Activated CD8-positive, alpha-beta memory T cell treated with anti-CD3 and anti-CD28 coated beads, Interleukin-2, amount 10 ng/mL, durations not matched to agents 7 days and 5 days (primary cell): Measurements from ENCODE around the gene ARFGAP1. TPM values are rescaled to one million over a fixed set of nuclear protein-coding genes. Genes with fewer than 3 reads are reported as not detected.

Experiments used
- ATAC-seq: fragments of 150-1000 bp; cut with Tn5 transposase; one replicate; pipeline ENCODE4 v1.10.0; 2021; ENCODE audit warnings: moderate library complexity
- CTCF ChIA-PET: fragments of 350-600 bp; sonication (Branson Sonifier 250); formaldehyde crosslinking; loops from one replicate; lab custom pipeline; 2021; ENCODE audit warnings: antibody characterized with exemption; lab: Charles Lee
- DNase-seq: peaks from one replicate; pipeline ENCODE4 v3.0.0-alpha.2; 2020
- H3K27ac Mint-ChIP-seq: one replicate; pipeline ENCODE4 v1.8.0; 2021; ENCODE audit warnings: mild to moderate bottlenecking, mixed read lengths
- H3K27me3 Mint-ChIP-seq: one replicate; pipeline ENCODE4 v1.8.0; 2021; ENCODE audit warnings: mixed read lengths
- H3K36me3 Mint-ChIP-seq: one replicate; pipeline ENCODE4 v1.8.0; 2021; ENCODE audit warnings: mild to moderate bottlenecking, mixed read lengths
- H3K4me1 Mint-ChIP-seq: one replicate; pipeline ENCODE4 v1.8.0; 2021; ENCODE audit warnings: mixed read lengths
- H3K4me3 Mint-ChIP-seq: one replicate; pipeline ENCODE4 v1.8.0; 2021; ENCODE audit warnings: mild to moderate bottlenecking, moderate library complexity, mixed read lengths
- H3K9me3 Mint-ChIP-seq: one replicate; pipeline ENCODE4 v1.8.0; 2022; ENCODE audit warnings: low read depth, mixed read lengths
- total RNA-seq, 2 experiments: library from RNA; stranded (reverse); gene quantifications; one replicate each; pipeline ENCODE4 v1.2.3, GENCODE V29; 2021

Gene ARFGAP1
- total RNA-seq, 2 experiments from 2014 or later: 79.6 to 90.2 TPM

- Mint-ChIP-seq H3K9me3 (no peaks in the 10 kb centered on the region), H3K4me3 (no peak overlapping the region), H3K4me1 (no peaks in the 10 kb centered on the region), H3K27ac (no peak overlapping the region), H3K36me3 (no peaks in the 10 kb centered on the region), H3K27me3 (peaks cover 40% of the 10 kb centered on the region)
- CTCF ChIA-PET: no interaction called here
- DNase-seq (no peak), ATAC-seq (no peak)
Observed at GRCh38 chr20:63256954-63257353, 15.7 kb upstream of the ARFGAP1 start.

DNA sequence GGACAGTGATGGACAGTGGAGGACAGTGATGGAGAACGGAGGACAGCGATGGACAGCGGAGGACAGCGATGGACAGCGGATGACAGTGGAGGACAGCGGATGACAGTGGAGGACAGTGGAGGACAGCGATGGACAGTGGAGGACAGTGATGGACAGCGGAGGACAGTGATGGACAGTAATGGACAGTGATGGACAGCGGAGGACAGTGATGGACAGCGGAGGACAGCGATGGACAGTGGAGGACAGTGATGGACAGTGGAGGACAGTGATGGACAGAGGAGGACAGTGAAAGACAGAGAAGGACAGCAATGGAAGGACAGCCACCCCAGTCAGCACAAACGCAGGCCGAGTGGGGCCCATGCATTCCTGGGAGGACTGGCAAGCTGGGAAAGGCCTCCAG, 15.0 kb upstream of the ARFGAP1 start:
- Mint-ChIP-seq H3K4me3 (no peak overlapping the region), H3K9me3 (no peaks in the 10 kb centered on the region), H3K36me3 (no peaks in the 10 kb centered on the region), H3K4me1 (peaks cover 5% of the 10 kb centered on the region), H3K27ac (no peak overlapping the region), H3K27me3 (peaks cover 33% of the 10 kb centered on the region)
- no peak for ATAC-seq
- DNase-seq: no peak
- CTCF ChIA-PET: no interaction called here

DNA sequence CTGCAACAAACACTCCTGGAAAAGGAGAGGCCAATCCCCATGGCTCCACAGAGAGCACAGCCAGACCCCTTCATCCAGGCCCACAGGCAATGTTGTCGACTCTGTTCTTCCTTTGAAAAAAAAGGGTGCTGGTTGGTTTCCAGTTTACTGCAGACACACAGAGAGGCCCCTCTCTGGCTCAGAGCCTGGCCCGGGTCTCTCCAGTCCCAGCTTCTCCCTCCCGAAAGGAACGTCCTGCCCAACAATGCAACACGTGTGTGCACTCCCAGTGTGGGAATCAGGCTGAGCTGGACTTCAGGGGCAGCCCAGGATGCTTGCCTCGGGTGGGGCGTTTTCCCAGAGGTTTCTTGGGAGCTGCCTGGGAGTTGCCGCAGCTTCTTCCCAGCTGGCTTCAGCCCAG, 13.8 kb upstream of the ARFGAP1 start:
- CTCF ChIA-PET: interaction anchor here (0.9 kb wide), 1 partner anchor 31 kb away, joined by 3 read pairs; no protein-coding TSS in a partner anchor
- no peaks in the 10 kb centered on the region for H3K9me3 Mint-ChIP-seq
- H3K36me3 Mint-ChIP-seq: no peaks in the 10 kb centered on the region
- H3K4me1 Mint-ChIP-seq: peaks cover 5% of the 10 kb centered on the region
- no peak overlapping the region for H3K4me3 Mint-ChIP-seq
- DNase-seq (no peak), ATAC-seq (no peak)
- peaks cover 27% of the 10 kb centered on the region for H3K27me3 Mint-ChIP-seq
- no peak overlapping the region for H3K27ac Mint-ChIP-seq

- CTCF ChIA-PET: no interaction called here
Observed at GRCh38 chr20:63259734-63260460, 12.7 kb upstream of the ARFGAP1 start.

DNA sequence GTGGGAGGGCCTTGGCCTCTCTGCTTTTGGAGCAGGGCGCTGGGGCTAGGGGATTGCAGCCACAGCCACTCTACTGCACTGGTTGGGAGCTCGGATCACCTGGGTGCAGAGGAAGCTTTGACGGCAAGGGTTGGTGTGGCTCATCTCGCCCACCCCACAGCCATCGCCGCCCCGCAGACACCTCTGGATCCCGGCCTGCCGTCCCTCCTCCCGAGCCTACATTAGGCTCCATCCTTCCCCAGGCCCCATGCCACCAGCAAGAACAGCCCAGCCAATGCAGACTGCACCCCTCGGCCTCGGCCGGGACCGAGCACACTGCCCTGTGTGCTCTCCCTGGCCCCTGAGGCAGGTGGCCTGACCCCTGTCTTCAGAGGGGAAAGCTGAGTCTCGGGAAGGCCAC, 12.1 kb upstream of the ARFGAP1 start:
- peaks cover 5% of the 10 kb centered on the region for H3K4me1 Mint-ChIP-seq
- ATAC-seq (no peak), DNase-seq (no peak)
- CTCF ChIA-PET: no interaction called here
- no peak overlapping the region for H3K27ac Mint-ChIP-seq
- H3K27me3 Mint-ChIP-seq: peaks cover 25% of the 10 kb centered on the region
- H3K36me3 Mint-ChIP-seq: no peaks in the 10 kb centered on the region
- no peak overlapping the region for H3K4me3 Mint-ChIP-seq
- no peaks in the 10 kb centered on the region for H3K9me3 Mint-ChIP-seq

More at GRCh38 chr20:63259734-63260460, 12.7 kb upstream of the ARFGAP1 start:
- H3K4me3 Mint-ChIP-seq: no peak overlapping the region
- H3K36me3 Mint-ChIP-seq: no peaks in the 10 kb centered on the region
- H3K27me3 Mint-ChIP-seq: peaks cover 32% of the 10 kb centered on the region
- no peak for ATAC-seq
- no peak overlapping the region for H3K27ac Mint-ChIP-seq
- no peak for DNase-seq
- peaks cover 5% of the 10 kb centered on the region for H3K4me1 Mint-ChIP-seq
- no peaks in the 10 kb centered on the region for H3K9me3 Mint-ChIP-seq

- CTCF ChIA-PET: no interaction called here
- Mint-ChIP-seq H3K36me3 (no peaks in the 10 kb centered on the region), H3K4me1 (peaks cover 5% of the 10 kb centered on the region), H3K4me3 (no peak overlapping the region), H3K27me3 (peaks cover 26% of the 10 kb centered on the region), H3K27ac (no peak overlapping the region), H3K9me3 (no peaks in the 10 kb centered on the region)
- ATAC-seq (no peak), DNase-seq (no peak)
Observed at GRCh38 chr20:63261060-63261794, 11.4 kb upstream of the ARFGAP1 start.

DNA sequence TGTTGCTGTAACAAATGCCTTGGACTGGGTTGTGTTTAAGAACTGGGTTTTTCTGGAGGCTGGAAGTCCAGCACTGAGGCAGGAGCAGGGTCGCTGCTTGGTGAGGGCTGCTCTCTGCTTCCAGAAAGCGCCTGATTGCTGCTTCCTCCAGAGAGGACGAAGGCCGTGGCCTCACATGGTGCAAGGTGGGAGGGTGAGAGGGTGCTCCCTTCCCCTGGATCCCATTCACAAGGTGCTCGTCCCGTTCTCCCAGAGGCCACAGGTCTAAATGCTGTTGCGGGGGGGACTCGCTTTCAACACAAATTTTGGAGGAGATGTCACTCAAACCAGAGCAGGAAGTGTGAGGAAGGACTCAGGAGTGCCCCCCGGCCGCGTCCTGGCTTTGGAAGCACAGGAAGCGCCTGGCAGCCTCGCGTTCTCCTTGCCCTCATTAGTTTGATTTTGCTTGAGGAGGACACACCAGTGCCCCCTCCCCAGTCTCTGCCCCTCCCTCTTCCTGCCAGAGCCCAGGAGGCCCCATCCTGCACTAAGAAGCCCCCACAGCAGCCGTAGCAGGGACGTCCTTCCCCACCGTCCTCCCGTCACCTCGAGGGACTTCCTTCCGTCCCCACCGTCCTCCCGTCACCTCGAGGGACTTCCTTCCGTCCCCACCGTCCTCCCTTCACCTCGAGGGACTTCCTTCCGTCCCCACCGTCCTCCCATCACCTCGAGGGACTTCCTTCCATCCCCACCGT, 10.7 kb upstream of the ARFGAP1 start:
- DNase-seq (no peak), ATAC-seq (no peak)
- Mint-ChIP-seq H3K4me1 (peaks cover 5% of the 10 kb centered on the region), H3K9me3 (no peaks in the 10 kb centered on the region), H3K27me3 (peaks cover 21% of the 10 kb centered on the region), H3K36me3 (no peaks in the 10 kb centered on the region), H3K27ac (no peak overlapping the region), H3K4me3 (no peak overlapping the region)
- CTCF ChIA-PET: no interaction called here

- Mint-ChIP-seq H3K9me3 (no peaks in the 10 kb centered on the region), H3K27ac (no peak overlapping the region), H3K36me3 (no peaks in the 10 kb centered on the region), H3K4me3 (no peak overlapping the region), H3K27me3 (peaks cover 19% of the 10 kb centered on the region), H3K4me1 (peaks cover 5% of the 10 kb centered on the region)
- DNase-seq: no peak
- ATAC-seq: no peak
- CTCF ChIA-PET: no interaction called here
Observed at GRCh38 chr20:63262836-63263235, 9.8 kb upstream of the ARFGAP1 start.

DNA sequence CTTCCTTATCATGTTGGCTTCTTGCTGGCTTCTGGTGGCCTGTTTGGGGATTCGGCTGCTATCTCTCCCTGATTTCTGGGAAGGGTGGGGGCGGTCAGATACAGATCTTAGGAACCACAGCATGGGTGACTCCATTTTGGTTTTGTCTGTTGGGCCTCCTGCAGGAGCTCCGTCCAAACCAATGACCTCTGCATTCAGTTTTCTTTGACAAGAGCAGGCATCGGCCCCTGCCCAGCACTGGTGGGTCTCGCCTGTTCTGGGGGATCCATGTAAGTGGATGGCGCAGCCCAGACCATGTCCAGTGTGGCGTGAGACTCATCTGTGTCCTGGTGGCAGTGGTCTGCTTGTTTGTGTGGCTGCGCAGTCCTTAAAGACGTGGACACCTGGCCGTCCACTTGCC, 8.6 kb upstream of the ARFGAP1 start:
- DNase-seq (no peak), ATAC-seq (no peak)
- Mint-ChIP-seq H3K9me3 (no peaks in the 10 kb centered on the region), H3K36me3 (no peaks in the 10 kb centered on the region), H3K27me3 (peaks cover 19% of the 10 kb centered on the region), H3K4me1 (peaks cover 5% of the 10 kb centered on the region), H3K4me3 (no peak overlapping the region), H3K27ac (no peak overlapping the region)
- CTCF ChIA-PET: no interaction called here

GRCh38 chr20:63264519-63264918, 8.1 kb upstream of the ARFGAP1 start:
- no peaks in the 10 kb centered on the region for H3K9me3 Mint-ChIP-seq

DNA sequence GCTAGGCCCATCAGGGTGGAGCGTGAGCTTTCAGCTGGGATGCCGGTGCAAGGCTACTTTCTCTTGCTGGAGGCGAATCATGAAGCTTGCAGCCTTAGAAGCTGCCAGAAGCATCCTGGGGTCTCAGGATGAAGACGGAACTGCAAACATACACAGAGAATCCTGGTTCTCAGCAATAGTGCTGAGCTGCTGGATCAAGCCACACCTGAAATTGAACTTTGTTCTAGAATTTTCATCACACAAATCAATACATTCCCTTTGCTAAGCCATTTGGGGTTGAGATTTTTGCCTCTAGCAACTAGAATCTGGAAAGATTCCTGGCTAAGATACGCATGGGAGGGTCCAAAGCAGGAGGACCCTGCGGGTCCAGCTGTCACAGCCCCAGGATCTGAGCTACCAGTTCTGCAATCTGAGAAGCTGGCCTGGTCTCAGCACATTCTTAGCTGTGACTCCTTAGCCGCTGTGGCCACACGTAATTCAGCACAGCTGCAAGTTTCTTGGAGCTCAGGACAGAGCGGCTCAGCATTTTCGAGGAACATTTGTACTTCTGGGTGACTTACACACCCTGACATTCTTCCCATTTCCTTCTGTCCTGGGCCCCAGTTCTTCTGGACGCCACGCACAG, 6.6 kb upstream of the ARFGAP1 start:
- ATAC-seq (no peak), DNase-seq (no peak)
- H3K27ac Mint-ChIP-seq: no peak overlapping the region
- CTCF ChIA-PET: no interaction called here
- peaks cover 19% of the 10 kb centered on the region for H3K27me3 Mint-ChIP-seq
- no peaks in the 10 kb centered on the region for H3K9me3 Mint-ChIP-seq
- H3K36me3 Mint-ChIP-seq: no peaks in the 10 kb centered on the region
- H3K4me3 Mint-ChIP-seq: no peak overlapping the region
- H3K4me1 Mint-ChIP-seq: peaks cover 6% of the 10 kb centered on the region

More at GRCh38 chr20:63264519-63264918, 8.1 kb upstream of the ARFGAP1 start:
- Mint-ChIP-seq H3K27ac (no peak overlapping the region), H3K36me3 (no peaks in the 10 kb centered on the region), H3K4me1 (peaks cover 5% of the 10 kb centered on the region), H3K4me3 (no peak overlapping the region), H3K27me3 (peaks cover 19% of the 10 kb centered on the region)
- no peak for ATAC-seq
- no peak for DNase-seq
- CTCF ChIA-PET: no interaction called here

DNA sequence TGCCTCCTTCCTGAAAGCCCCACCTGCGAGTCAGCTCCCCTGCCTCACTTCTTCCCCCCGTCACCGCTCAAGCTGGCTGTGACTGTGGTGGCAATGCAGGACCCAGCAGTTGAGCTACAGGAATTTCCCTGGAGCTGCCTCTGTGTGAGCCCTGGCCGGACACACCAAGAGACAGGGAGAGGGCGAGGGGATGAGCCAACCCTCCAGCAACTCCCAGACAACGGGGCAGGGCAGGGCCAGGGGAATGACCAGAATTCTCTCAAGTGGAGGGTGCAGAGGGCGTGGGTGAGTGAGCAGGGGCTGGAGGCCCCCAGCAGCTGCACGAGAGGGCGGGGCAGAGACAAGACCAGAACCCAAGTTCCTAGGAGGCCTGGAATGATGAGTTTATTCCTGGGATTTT, 4.9 kb upstream of the ARFGAP1 start:
- ATAC-seq: no peak
- Mint-ChIP-seq H3K4me3 (no peak overlapping the region), H3K27ac (no peak overlapping the region), H3K9me3 (no peaks in the 10 kb centered on the region), H3K27me3 (peaks cover 15% of the 10 kb centered on the region), H3K36me3 (peaks cover 1% of the 10 kb centered on the region), H3K4me1 (peaks cover 6% of the 10 kb centered on the region)
- DNase-seq: no peak
- CTCF ChIA-PET: no interaction called here

DNA sequence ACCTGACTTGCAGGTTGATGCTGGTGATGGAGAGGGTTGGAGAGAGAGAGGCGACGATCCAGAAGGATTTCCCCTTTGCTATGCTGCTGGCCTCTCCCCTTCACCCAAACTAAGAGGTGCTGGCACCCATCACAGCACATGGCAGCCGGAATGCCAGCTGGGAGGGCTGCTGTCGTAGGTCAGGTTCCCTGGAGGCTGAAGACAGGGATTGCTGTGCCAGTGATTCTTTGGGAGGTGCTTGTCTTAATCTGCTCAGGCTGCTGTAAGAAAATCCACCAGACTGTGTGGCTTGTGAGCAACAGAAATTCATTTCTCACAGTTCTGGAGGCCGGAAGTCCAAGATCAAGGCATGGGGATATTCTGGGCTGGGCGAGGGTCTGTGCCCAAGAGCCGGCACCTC, 4.4 kb upstream of the ARFGAP1 start:
- H3K27ac Mint-ChIP-seq: no peak overlapping the region
- H3K9me3 Mint-ChIP-seq: no peaks in the 10 kb centered on the region
- H3K36me3 Mint-ChIP-seq: peaks cover 1% of the 10 kb centered on the region
- ATAC-seq (no peak), DNase-seq (no peak)
- CTCF ChIA-PET: no interaction called here
- peaks cover 6% of the 10 kb centered on the region for H3K4me1 Mint-ChIP-seq
- H3K4me3 Mint-ChIP-seq: no peak overlapping the region
- peaks cover 12% of the 10 kb centered on the region for H3K27me3 Mint-ChIP-seq
